GM03348 (cell line): ENCODE measurements around the gene THSD4.
A peak's percentile ranks its signal among the peaks of the same experiment; 100 is the strongest.

Experiments
- DNase-seq: peaks from one replicate; pipeline ENCODE4 v3.0.0; 2012; ENCODE audit warnings: low spot score

Gene THSD4

GRCh38 chr15:71330638-71331162 is 215.4 kb downstream of the THSD4 start:
- no peak for DNase-seq

- no peak for DNase-seq
Observed at GRCh38 chr15:71331173-71331572, 215.9 kb downstream of the THSD4 start.

GRCh38 chr15:71332431-71333004 is 217.2 kb downstream of the THSD4 start:
- no peak for DNase-seq

- no peak for DNase-seq
Observed at GRCh38 chr15:71333136-71333700, 217.9 kb downstream of the THSD4 start.

- DNase-seq: peak; percentile 74
Observed at GRCh38 chr15:71333839-71334238, 218.6 kb downstream of the THSD4 start.

- no peak for DNase-seq
Observed at GRCh38 chr15:71334434-71334833, 219.2 kb downstream of the THSD4 start.

- no peak for DNase-seq
Observed at GRCh38 chr15:71334873-71335272, 219.6 kb downstream of the THSD4 start.

- no peak for DNase-seq
Observed at GRCh38 chr15:71335591-71335990, 220.3 kb downstream of the THSD4 start.

GRCh38 chr15:71336671-71337070 is 221.4 kb downstream of the THSD4 start:
- DNase-seq: no peak

GRCh38 chr15:71337197-71337845 is 222.1 kb downstream of the THSD4 start:
- DNase-seq: no peak

GRCh38 chr15:71338265-71338664 is 223.0 kb downstream of the THSD4 start:
- no peak for DNase-seq

- no peak for DNase-seq
Observed at GRCh38 chr15:71338827-71339542, 223.7 kb downstream of the THSD4 start.

- no peak for DNase-seq
Observed at GRCh38 chr15:71341811-71342550, 226.7 kb downstream of the THSD4 start.

GRCh38 chr15:71342658-71343057 is 227.4 kb downstream of the THSD4 start:
- DNase-seq: no peak

- no peak for DNase-seq
Observed at GRCh38 chr15:71344316-71344715, 229.0 kb downstream of the THSD4 start.

- DNase-seq: no peak
Observed at GRCh38 chr15:71345186-71345585, 229.9 kb downstream of the THSD4 start.

- no peak for DNase-seq
Observed at GRCh38 chr15:71346464-71346863, 231.2 kb downstream of the THSD4 start.

- DNase-seq: no peak
Observed at GRCh38 chr15:71348597-71348996, 233.3 kb downstream of the THSD4 start.

- DNase-seq: no peak
Observed at GRCh38 chr15:71349336-71349735, 234.1 kb downstream of the THSD4 start.

- DNase-seq: no peak
Observed at GRCh38 chr15:71349736-71350526, 234.7 kb downstream of the THSD4 start.

- DNase-seq: no peak
Observed at GRCh38 chr15:71350622-71351378, 235.5 kb downstream of the THSD4 start.
